ENCODE results near the gene KDM4B.

KDM4B gene

GRCh38 chr19:5012688-5013457 is 44.0 kb downstream of the KDM4B start:
- no peak for DNase-seq (ENCODE audit: low read depth in 2 of 2)

GRCh38 chr19:5013761-5014160 is 44.8 kb downstream of the KDM4B start:
- no peak for DNase-seq (ENCODE audit: low read depth in 2 of 2)

- DNase-seq (ENCODE audit: low read depth in 2 of 2) = no peak
Measured at GRCh38 chr19:5014941-5015340, 46.0 kb downstream of the KDM4B start.

- no peak for DNase-seq (ENCODE audit: low read depth in 2 of 2)
Measured at GRCh38 chr19:5016268-5016667, 47.4 kb downstream of the KDM4B start.

DNA sequence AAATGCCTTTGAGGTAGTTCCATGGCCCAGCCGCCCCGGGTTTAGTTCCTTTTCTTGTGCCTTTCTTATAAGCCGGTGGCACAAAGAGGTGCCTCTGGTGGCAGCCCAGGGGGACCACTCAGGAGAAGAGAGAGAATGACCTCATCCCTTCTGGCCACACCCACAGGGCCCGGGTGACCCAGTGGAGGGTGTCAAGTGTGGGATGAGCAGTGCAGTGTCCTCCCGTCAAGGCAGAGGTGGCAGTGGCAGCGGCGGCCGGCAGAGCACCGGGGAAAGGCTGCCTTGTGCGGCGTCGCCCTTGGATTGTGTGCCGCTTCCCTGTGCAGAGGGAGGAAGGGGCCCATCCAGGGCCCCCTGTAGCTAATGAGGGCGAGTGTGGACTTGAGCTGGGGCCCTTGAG is 47.9 kb downstream of the KDM4B start:
- no peak for DNase-seq (ENCODE audit: low read depth in 2 of 2)

DNA sequence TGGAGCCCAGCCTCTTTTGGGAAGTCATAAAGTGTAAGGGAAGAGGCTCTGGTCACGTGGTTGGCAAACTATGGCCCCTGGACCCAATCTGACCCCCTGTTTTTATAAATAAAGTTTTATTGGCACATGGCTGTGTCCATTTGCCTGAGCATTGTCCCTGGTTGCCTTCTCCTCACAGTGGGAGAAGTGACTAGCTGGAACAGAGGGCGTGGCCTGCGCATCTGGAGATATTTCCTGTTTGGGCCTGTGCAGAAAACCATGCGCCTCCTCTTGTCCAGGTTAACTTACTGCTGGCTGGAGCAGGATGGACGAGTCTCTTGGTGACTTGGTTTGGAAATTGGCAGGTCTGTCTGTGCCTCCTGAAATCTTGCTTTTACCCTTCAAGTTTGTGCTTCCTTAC is 48.3 kb downstream of the KDM4B start:
- DNase-seq (ENCODE audit: low read depth in 2 of 2) = no peak

DNA sequence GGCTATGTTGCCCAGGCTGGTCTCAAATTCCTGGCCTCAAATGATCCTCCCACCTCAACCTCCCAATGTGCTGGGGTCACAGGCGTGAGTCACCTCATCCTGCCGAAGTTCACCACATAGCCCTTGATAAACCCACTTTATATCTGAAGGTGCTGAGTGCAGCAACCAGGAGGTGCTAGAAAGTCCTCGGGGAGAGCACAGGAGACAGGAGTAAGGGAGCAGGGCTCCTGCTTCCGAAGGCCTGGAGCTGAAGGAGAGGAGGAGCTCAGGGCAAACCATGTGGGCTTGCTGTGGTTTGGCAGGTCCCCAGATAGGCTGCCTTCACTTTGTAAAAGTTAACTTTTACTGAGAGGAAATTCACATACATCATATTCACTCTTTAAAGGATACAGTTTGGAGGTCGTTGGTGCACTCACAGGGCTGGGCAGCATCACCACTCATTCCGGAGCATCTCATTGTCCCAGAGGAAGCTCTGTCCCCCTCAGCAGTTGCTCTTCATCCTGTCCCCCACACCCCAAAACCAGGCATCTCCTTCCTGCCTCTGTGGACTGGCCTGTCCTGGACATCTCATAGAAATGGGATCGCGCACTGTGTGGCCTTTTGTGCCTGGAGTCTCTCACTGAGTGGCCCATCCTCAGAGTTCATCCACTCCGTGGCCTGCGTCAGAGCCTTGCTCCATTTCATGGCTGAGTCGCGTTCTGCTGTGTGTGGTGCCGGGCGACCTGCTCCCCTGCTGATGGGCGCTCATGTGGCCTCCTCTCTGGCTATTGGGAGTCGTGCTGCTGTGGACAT is 49.5 kb downstream of the KDM4B start:
- no peak for DNase-seq (ENCODE audit: low read depth in 2 of 2)

GRCh38 chr19:5020368-5020767 is 51.5 kb downstream of the KDM4B start:
- DNase-seq (ENCODE audit: low read depth in 2 of 2) = no peak

- DNase-seq (ENCODE audit: low read depth in 2 of 2) = no peak
Measured at GRCh38 chr19:5021046-5021445, 52.1 kb downstream of the KDM4B start.

DNA sequence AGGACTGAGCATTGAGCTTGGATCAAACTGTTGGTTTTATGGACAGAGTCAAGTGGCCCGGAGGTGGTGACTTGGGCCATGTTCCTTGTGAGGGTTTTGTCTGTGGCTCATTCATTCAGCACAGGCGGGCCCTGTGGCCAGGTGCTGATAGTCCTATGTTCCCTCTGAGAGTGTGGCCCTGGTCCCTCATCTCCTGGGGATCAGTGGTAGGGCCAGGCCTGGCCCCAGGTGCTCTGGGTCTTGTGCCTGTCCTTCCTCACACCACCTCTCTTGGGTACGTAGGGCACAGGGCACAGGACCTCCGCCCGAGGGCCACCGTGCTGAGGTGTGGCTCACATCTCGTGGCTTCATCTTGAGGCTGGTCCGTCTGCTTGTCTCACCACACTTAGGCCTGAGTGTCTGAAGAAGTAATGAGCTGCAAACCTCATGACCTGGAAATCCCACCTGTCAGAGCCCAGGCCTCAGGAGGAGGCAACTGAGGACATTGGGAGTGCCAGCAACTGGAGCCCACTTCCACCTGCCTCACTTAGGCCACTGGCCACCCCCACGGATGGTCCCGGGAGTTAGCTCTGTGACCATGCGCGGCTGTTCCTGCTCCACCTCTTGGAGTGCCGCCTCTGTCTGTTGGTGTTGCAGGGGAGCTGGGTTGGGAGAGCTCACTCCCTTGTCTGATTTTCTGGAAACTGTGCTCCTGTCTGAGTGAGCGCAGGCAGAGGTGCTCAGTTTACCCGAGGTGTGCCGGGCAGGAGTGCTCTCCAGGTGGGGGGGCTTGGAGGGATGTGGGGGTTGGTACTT is 53.4 kb downstream of the KDM4B start:
- no peak for DNase-seq (ENCODE audit: low read depth in 2 of 2)

DNA sequence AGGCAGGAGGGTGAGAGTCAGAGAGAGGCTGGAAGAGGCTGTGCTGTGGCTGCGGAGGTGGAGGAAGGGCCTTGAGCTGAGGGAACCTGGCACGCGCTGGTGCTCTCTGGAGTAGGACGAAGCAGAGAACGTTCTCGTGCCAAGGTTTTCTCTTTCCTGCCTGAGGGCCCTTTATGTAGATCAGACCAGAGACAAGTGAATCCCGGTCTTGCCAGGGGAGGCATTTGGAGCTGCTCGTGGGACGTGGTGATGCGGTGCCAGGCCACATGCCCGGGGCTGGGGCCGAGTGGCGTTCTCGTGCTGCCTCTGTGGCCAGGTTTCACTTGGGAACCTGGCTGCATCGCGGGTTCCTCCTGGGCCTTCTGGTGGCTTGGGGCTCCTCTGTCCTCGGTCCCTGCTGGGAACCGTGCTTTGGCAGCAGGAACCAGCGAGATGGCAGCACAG is 54.2 kb downstream of the KDM4B start:
- no peak for DNase-seq (ENCODE audit: low read depth in 2 of 2)

DNA sequence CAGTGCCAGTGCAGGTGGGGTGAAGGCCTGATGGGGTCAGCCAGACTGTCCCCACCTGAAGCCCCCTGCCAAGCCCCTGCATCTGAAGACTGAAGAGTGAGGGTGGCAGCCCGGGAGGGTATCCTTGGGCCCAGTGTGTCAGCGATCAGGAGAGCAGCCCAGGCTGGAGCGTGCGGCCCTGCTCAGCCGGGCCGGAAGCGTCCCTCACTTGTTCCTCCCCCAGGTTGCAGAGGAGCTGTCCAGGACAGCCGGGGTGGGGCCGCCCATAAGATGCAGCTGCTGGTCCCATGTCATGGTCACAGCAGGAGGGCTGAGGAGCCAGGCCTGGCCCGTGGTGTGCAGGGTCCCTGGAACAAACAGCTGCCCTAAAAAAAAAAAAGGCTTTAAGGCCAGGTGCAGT is 55.4 kb downstream of the KDM4B start:
- no peak for DNase-seq (ENCODE audit: low read depth in 2 of 2)

GRCh38 chr19:5025027-5025426 is 56.1 kb downstream of the KDM4B start:
- no peak for DNase-seq (ENCODE audit: low read depth in 2 of 2)

DNA sequence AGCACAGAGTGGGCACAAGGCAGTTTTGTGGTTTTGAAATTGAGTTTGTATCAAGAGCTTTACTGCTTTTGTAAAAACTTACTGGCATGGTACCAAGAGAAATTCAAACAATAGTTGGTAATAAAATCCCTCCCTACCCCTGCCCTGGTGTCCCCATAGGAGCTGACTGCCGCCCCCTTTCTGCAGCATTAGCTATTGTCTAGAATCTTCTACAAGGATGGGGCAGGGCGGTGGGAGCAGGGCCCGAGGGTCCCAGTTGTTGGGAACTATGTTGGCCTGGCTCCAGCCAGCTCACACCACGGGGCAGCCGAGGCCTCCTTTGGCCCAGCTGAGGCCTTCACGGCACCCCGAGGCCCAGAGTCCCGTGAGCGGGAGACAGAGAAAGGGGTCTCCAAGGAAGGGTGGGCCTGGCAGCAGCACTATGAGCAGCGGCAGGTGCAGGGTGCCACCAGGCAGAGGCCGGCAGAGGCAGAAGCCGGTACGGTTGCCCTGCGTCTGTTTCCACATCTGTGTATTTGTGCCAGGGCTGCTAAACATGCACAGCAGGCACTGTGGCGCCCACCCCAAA is 57.9 kb downstream of the KDM4B start:
- DNase-seq (ENCODE audit: low read depth in 2 of 2) = no peak

DNA sequence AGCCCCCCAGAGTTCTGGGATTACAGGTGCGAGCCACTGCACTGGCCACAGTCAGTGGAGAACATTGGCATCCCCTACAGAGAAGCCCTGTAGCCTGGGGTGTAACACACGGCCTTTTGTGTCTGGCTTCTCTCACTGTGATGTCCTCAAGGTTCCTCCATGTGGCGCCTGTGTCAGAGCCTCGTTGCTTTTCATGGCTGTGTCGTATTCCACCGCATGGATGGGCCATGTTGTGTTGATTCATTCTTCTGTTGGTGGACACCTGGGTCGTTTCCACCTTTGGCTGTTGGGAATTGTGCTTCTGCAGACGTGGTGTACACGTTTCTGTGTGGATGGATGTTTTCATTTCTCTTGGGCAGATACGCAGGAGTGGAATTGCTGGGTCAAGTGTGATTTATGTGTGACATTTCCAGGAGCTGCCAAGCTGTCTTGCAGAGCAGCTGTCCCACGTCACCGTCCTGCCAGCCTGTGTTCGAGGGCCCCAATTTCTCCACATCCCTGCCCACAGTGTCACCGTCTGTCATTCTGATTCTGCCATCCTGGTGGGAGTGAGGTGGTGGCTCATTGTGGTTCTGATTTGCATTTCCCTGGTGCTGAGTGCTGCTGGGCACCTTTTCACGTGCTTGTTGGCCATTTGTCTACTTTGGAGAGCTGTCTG is 59.4 kb downstream of the KDM4B start:
- no peak for DNase-seq (ENCODE audit: low read depth in 2 of 2)

GRCh38 chr19:5029596-5029995 is 60.7 kb downstream of the KDM4B start:
- DNase-seq (ENCODE audit: low read depth in 2 of 2) = peak; percentile 19 to 33

GRCh38 chr19:5030136-5030820 is 61.4 kb downstream of the KDM4B start:
- DNase-seq (ENCODE audit: low read depth in 2 of 2) = no peak

DNA sequence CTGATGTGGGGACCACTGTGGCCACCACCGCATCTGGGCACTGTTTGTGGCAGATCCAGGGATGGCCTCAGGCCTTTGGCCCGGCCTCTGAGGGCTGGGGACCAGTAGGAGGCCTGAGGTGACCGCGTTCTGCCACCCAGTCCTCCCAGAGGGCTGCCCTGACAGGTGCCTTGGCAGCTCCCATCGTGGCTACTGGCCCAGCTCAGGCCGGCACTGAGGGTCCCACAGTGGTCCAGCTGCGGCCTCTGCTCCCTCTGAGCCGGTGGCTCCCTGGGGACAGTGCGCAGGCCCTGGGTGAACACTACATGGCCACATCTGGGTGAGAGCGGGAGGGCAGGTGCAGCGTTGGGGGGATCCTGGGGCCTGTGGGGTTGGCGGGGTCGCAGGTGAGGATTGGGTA is 61.9 kb downstream of the KDM4B start:
- no peak for DNase-seq (ENCODE audit: low read depth in 2 of 2)

- DNase-seq (ENCODE audit: low read depth in 2 of 2) = peak; percentile 59 to 61
Measured at GRCh38 chr19:5031231-5032100, 62.6 kb downstream of the KDM4B start.

Data from stimulated activated CD8-positive, alpha-beta memory T cell treated with anti-CD3 and anti-CD28 coated beads, Interleukin-15, amount 100 ng/mL, for 48 hours (primary cell).